Sigmoid colon (tissue), 4 donors: ENCODE data around the gene GRAMD1B.

Source experiments
- CTCF ChIP-seq, 4 experiments: fragments of 450-650 bp in 3 of 4; fragments of 200-600 bp in 1 of 4; IDR thresholded peaks; one replicate each; pipeline ENCODE4 v1.5.1; 2016 to 2019; ENCODE audit warnings: antibody characterized with exemption in 4 of 4, mild to moderate bottlenecking in 3 of 4, moderate library complexity in 2 of 4
- POLR2AphosphoS5 ChIP-seq, 4 donors: sonication (generic); formaldehyde crosslinking; IDR thresholded peaks; one replicate each; pipeline ENCODE4 v1.6.1; 2017; ENCODE audit warnings: antibody characterized with exemption in 4 of 4

GRCh38 chr11:123480882-123481281 lies 50.8 kb downstream of the GRAMD1B start:
- TF ChIP-seq POLR2AphosphoS5 (IDR thresholded peaks at IDR 0.05) (no peak), CTCF (IDR thresholded peaks at IDR 0.05) (no peak)
